Fibroblast of skin of back (primary cell): Measurements from ENCODE around the gene MAP10.

Experiments
- DNase-seq: peaks from one replicate; pipeline ENCODE4 v3.0.0-alpha.2; 2013

MAP10 gene

GRCh38 chr1:232797856-232798510, 7.2 kb upstream of the MAP10 start:
- DNase-seq = no peak

- DNase-seq = no peak
These were observed 6.3 kb upstream of the MAP10 start for GRCh38 chr1:232798920-232799319.

- DNase-seq = no peak
These were observed 932 bp downstream of the MAP10 start for GRCh38 chr1:232806186-232806510.

GRCh38 chr1:232810856-232811255, 5.6 kb downstream of the MAP10 start:
- peak; percentile 5 for DNase-seq

GRCh38 chr1:232812560-232812959, 7.3 kb downstream of the MAP10 start:
- DNase-seq = no peak

GRCh38 chr1:232813097-232813496, 7.9 kb downstream of the MAP10 start:
- no peak for DNase-seq

- no peak for DNase-seq
These were observed 8.5 kb downstream of the MAP10 start for GRCh38 chr1:232813760-232814159.

- no peak for DNase-seq
These were observed 11.1 kb downstream of the MAP10 start for GRCh38 chr1:232816324-232816723.

- DNase-seq = no peak
These were observed 12.8 kb downstream of the MAP10 start for GRCh38 chr1:232818040-232818439.

- DNase-seq = no peak
These were observed 15.2 kb downstream of the MAP10 start for GRCh38 chr1:232820431-232820830.

- DNase-seq = no peak
These were observed 17.3 kb downstream of the MAP10 start for GRCh38 chr1:232822530-232822929.

- no peak for DNase-seq
These were observed 21.1 kb downstream of the MAP10 start for GRCh38 chr1:232826318-232826717.

- no peak for DNase-seq
These were observed 25.4 kb downstream of the MAP10 start for GRCh38 chr1:232830661-232831060.

- DNase-seq = no peak
These were observed 26.7 kb downstream of the MAP10 start for GRCh38 chr1:232831895-232832294.

- no peak for DNase-seq
These were observed 28.9 kb downstream of the MAP10 start for GRCh38 chr1:232834066-232834465.

- no peak for DNase-seq
These were observed 29.9 kb downstream of the MAP10 start for GRCh38 chr1:232835166-232835565.

- DNase-seq = no peak
These were observed 31.9 kb downstream of the MAP10 start for GRCh38 chr1:232837087-232837486.

- DNase-seq = no peak
These were observed 36.8 kb downstream of the MAP10 start for GRCh38 chr1:232841823-232842565.

- no peak for DNase-seq
These were observed 39.6 kb downstream of the MAP10 start for GRCh38 chr1:232844791-232845190.

- DNase-seq = no peak
These were observed 40.3 kb downstream of the MAP10 start for GRCh38 chr1:232845406-232845955.

- no peak for DNase-seq
These were observed 46.3 kb downstream of the MAP10 start for GRCh38 chr1:232851532-232851931.

- DNase-seq = peak; percentile 25
These were observed 49.0 kb downstream of the MAP10 start for GRCh38 chr1:232853994-232854797.

- no peak for DNase-seq
These were observed 49.6 kb downstream of the MAP10 start for GRCh38 chr1:232854798-232855159.
